Measurements from ENCODE around the gene DNPH1.

The DNPH1 gene

DNA sequence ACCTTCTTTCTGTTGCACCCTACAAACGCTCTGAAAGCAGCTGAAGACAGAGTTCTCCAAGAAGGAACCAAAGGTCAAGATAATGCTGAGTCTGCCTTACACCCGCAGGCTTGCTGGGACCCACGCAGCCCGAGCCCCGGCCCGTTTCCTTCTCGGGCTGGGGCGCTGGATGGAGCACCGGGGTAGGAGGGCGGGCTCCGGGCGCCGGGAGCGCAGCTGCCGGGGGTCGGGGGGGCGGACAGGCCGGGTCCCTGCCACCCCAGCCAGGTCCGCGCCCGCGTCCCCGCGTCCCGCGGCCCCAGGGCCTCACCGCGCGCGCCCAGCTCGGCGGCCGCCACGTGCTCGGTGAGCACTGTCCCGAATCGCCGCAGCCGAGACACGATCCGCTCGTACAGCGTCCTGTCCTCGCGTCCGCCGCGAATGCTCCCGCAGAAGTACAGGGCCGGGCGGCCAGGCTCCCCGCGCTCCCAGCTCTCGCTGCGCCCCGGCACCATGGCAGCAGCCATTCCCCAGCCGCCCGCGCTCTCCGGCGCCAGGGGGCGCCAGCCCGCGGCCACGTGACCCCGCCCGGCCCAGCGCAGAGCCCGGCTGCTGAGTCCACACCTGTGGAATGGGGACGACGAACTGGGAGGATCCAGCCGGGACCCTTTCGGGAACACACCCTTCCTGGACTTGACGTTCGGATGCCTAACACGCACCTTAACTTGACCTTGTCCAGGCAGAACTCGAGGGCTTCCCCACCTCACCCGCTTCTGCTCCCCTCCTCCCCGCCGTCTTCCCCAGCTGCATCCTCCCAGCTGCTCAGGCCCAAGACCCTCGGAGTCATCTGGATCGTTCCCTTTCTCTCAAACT lies at the start of gene DNPH1:
Gene DNPH1 (minus strand): TSS at position 531 of the 852 bp plus-strand sequence. CDS start 25 bp downstream, at position 506.
- peak; percentile 64 to 76 (median 65) for DNase-seq (ENCODE audit: low read depth in 2 of 3, low spot score in 2 of 3)

DNA sequence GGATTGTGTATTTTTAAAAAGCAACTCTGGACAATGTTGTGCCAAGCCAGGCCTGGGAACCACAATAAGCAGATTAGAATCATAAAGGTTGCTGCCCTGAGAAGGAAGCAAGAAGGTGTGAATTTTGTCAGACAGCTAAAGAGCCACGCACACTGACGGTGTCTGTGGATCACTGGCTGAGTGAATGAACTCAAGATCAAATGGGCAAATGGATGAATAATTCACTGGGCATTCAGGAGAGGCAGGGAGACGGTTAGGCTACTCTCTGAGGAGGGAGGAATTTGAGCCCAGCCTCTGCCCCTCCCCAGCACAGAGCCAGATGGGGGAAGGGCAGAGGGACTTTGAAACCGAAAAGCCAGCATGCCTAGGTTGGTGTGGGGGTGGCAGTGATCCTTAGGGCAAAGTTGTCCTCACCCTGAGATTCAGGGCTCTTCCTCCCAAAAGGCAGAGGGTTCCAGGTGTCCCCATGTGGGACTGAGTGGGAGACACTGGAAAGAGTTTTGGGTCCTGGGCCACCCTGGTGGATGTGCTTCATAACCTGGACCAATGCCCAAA lies 49.3 kb upstream of the DNPH1 start:
- DNase-seq (ENCODE audit: low read depth in 2 of 3, low spot score in 2 of 3), result no peak

DNA sequence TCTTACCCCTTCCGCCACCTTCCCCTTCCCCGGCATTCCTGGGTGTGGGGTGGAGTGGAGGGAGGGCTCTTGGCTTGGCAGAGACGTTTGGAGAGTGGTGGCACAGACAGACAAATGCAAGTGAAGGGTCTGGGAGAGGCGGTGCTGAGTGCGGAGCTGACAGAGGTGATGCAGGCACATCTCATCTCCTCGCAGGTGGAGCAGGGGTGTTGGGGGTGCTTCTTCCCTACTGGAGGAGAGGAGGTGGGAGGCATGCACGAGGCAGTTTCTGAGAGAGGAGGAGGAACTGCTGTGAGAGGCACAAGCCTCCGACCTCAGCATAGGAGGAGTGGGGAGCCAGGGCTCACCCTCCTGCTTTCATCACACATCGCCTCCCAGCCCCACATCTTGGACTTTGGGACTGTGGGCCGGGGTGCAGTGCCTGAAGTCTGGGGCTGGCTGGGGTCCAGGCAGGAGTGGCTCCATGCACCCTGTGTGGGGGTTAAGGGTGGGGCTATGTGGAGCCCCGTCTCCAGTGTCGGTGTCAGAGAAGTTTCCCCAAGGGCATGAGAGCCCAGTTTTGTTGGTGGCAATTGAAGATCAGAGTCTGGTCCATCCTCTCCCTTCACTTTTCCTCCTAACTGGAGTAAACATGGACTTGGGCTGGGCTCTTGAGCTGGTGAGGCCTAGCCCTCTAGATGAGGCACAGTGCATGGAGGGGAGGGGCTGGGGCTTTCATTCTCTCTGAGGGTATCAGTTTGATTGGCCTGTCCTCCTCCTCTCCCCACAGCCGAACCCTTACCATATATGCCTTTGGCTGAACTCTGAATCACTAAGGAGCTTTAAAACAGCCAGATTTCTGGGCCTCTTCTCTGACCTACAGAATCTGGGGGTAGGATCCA lies 48.6 kb upstream of the DNPH1 start:
- DNase-seq (ENCODE audit: low read depth in 2 of 3, low spot score in 2 of 3), result no peak

DNA sequence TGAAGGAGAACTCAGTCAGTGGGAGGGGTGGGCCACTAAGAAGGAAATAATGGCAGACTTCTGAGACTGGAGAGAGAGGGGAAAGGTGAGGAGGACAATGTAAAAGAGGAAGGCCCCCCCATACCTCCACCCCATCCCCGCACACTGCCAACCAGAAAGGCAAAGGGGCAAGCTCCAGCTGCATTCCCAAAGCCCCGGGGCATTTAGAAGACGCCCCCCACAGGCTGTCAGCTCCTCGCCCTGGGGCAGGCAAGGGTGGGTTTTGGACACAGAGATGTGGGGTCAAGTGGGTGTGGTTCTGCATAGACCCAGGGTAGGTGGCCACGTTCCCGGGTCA lies 48.0 kb upstream of the DNPH1 start:
- no peak for DNase-seq (ENCODE audit: low read depth in 2 of 3, low spot score in 2 of 3)

DNA sequence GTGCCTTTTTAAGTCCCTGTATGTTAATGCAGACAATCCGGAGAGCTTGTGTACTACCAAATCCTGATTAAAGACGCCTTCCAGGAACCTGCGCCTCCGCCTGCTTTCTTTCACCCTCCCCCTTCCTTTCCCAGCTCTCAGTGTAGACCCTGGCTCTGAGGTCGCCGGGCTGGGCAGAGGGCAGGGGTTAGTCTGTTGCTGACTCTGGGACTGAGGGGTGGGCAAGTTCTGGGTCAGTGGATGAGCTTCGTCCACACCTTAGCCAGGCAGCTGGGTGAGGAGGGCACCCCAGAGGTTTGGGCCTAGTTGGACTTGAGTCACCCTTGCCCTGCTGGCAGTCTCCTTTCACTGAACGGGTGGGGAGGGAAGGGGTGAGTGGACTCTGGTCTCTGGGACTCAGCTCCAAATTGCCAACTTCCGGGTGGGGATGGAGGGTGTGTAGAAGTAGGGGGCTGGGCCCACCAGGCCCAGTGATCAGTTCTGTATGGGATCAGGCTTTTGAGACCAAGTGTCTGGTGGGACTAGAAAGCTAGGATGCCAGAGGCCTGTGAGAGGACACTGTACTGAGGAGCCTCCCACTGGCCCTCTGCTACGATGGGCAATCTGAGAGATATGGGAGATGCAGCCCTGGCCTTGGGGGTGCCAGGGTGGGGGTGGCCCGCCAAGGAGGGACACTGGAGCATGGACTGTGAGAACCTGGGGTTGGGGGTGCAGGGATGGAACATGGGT lies 47.5 kb upstream of the DNPH1 start:
- DNase-seq (ENCODE audit: low read depth in 2 of 3, low spot score in 2 of 3), result no peak

- no peak for DNase-seq (ENCODE audit: low read depth in 2 of 3, low spot score in 2 of 3)
These were observed 46.7 kb upstream of the DNPH1 start for GRCh38 chr6:43275801-43276576.

- no peak for DNase-seq (ENCODE audit: low read depth in 2 of 3, low spot score in 2 of 3)
These were observed 45.8 kb upstream of the DNPH1 start for GRCh38 chr6:43274916-43275597.

DNA sequence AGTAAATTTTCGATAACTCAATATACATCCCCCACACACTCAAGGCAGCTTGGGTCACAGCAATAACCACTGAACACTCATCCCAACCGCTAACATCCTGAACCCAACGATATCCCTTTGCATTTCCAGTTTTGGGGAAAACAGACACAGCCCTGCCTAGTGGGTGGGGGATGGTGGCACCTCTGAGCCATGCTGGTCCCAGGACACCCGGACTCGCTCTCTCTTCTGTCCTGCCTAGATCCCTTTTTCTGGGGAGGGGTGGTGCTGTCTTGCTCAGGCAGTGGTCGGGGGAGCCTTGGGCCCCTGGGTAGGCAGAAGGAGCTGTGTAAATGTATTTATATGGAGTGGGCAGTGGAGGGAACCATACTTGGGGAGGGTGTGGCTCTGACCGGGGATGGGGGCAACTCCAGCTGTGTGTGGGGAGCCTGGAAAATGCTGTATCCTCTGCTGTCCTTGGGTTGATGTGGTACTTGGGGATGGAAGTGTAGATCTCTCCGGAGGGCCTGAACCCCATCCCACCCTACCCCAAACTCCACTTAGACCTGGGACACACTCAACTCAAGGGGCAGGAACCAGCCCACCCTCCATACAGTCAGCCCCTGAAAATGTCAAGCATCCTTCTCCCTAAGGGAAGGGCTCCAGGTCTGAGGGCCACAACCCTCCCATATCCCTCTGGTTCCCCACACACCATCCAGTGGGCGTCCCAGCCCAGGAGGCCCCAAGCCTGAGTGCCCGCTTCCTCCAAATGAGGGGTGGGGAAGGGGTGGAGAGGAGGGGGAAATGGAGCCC lies 45.0 kb upstream of the DNPH1 start:
- no peak for DNase-seq (ENCODE audit: low read depth in 2 of 3, low spot score in 2 of 3)

- no peak for DNase-seq (ENCODE audit: low read depth in 2 of 3, low spot score in 2 of 3)
These were observed 44.4 kb upstream of the DNPH1 start for GRCh38 chr6:43273707-43274106.

GRCh38 chr6:43271944-43272343 lies 42.7 kb upstream of the DNPH1 start:
- no peak for DNase-seq (ENCODE audit: low read depth in 2 of 3, low spot score in 2 of 3)

GRCh38 chr6:43271103-43271815 lies 42.0 kb upstream of the DNPH1 start:
- no peak for DNase-seq (ENCODE audit: low read depth in 2 of 3, low spot score in 2 of 3)

DNA sequence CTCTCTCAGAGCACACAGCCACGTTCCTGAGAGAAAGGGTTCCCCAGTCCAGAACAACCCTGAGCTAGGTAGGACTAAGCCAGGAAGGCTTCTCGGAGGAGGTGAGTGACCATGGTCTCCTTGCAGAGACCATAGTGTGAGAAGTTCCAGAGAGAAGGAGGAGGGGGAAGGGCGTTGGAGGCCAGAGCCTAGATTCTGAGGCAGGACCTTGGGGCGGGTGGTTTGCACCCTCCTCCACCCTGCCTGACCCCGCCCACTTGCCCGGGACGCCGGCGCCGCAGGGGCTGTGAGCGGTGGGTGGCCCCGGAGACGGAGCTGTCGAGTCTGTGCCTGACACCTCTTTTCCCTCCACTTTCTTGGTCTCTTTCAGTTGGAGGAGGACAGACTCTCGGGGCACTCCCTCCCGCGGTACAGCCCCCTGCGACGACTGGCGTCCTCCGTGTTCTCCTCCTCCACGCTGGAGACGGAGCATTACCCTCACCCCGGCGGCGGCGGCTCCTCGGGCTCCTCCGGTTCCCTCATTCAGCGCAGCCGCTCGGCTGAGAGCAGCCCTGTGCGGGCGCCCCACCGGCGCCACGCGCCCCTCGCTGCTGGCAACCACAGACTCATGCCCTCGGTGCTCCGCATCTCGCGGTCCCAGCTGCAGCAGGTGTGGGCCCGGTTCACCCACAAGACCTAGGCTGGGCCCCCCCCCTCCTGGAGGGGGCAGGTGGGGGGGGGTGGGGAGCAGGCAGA lies 40.2 kb upstream of the DNPH1 start:
- DNase-seq (ENCODE audit: low read depth in 2 of 3, low spot score in 2 of 3), result no peak

GRCh38 chr6:43268782-43269272 lies 39.5 kb upstream of the DNPH1 start:
- DNase-seq (ENCODE audit: low read depth in 2 of 3, low spot score in 2 of 3), result no peak

- DNase-seq (ENCODE audit: low read depth in 2 of 3, low spot score in 2 of 3), result no peak
These were observed 39.0 kb upstream of the DNPH1 start for GRCh38 chr6:43268355-43268700.

GRCh38 chr6:43267619-43268354 lies 38.5 kb upstream of the DNPH1 start:
- no peak for DNase-seq (ENCODE audit: low read depth in 2 of 3, low spot score in 2 of 3)

DNA sequence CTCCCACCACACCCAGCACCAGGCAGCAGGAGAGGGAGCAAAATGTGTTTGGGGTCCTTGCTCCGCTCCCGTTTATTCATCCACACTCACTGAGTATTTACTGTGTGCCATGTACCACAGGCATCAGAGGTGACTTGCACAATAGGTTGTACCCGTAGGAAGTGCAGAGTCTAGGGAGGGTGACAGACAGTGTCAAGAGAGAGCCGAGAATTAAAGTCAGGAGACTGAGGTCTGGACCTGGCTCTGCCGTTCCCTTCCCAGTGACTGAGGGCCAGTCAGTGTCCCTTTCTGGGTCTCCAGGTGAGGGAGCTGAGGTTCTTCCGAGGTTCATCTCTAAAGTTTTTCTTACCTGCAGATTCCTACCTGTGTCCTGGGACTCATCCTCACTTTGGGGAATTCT lies 36.3 kb upstream of the DNPH1 start:
- DNase-seq (ENCODE audit: low read depth in 2 of 3, low spot score in 2 of 3), result no peak

DNA sequence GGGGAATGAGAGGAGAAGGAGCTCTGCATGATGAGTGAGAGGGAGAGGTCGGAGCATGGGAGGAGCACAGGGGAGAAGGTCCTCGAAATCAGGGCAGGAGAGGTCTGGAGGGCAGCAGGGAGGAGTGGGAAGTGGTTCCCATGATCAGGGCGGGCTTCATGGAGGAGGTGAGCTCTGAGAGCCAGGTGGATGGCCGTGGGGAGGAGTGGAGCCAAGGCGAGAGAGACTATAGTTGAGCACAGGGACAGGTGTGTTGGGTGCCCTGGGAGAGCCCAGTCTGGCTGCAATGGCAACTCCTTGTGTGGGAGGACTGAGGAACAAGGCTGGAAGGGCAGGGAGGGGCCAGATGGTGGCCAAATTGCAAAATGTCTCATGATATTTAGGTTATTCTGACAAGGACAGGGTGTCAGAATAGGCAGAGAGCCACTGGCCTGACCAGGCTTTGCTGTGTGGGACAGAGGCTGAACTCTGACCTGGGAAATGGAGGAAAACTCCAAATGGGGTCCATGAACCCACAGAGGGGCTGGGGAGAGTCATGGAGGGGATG lies 35.4 kb upstream of the DNPH1 start:
- no peak for DNase-seq (ENCODE audit: low read depth in 2 of 3, low spot score in 2 of 3)

All from activated CD8-positive, alpha-beta memory T cell treated with anti-CD3 and anti-CD28 coated beads for 48 hours (primary cell).